SJSA1 (cell line): ENCODE measurements around the gene OR2K2. TPM values are rescaled to one million over a fixed set of nuclear protein-coding genes. Genes with fewer than 3 reads are reported as not detected.
"Not testable (repeated sequence)": the region's sequence is repeated elsewhere in the genome, so short reads cannot be mapped to it uniquely, and the experiment has no call there.

Source experiments
- DNase-seq, 2 experiments: peaks; one replicate each; pipeline ENCODE4 v3.0.0-alpha.2; 2015 to 2020; ENCODE audit warnings: low spot score in 2 of 2, low read depth in 1 of 2
- H3K27ac ChIP-seq: fragments of 250-450 bp; sonication (Bioruptor Pico); 2 replicates; pipeline ENCODE4 v1.5.1; 2020; ENCODE audit warnings: mild to moderate bottlenecking, moderate library complexity
- H3K27me3 ChIP-seq: fragments of 250-450 bp; sonication (Bioruptor Pico); replicated peaks from 2 replicates; pipeline ENCODE4 v1.5.1; 2020; ENCODE audit warnings: mild to moderate bottlenecking, moderate library complexity
- H3K36me3 ChIP-seq: fragments of 250-450 bp; sonication (Bioruptor Pico); 2 replicates; pipeline ENCODE4 v1.5.1; 2020; ENCODE audit warnings: mild to moderate bottlenecking
- H3K4me1 ChIP-seq: fragments of 250-450 bp; sonication (Bioruptor Pico); replicated peaks from 2 replicates; pipeline ENCODE4 v1.6.1; 2021; ENCODE audit warnings: mild to moderate bottlenecking
- H3K4me3 ChIP-seq: fragments of 250-450 bp; sonication (Bioruptor Pico); 2 replicates; pipeline ENCODE4 v1.5.1; 2020; ENCODE audit warnings: mild to moderate bottlenecking
- H3K9me3 ChIP-seq: fragments of 250-450 bp; sonication (Bioruptor Pico); replicated peaks from 2 replicates; pipeline ENCODE4 v1.5.1; 2020; ENCODE audit warnings: mild to moderate bottlenecking
- total RNA-seq: library from RNA; depleted of rRNA; stranded (reverse); fragments of >200 nt; shearing (Covaris generic); gene quantifications from 2 replicates; pipeline ENCODE4 v1.2.3, GENCODE V29; 2014

OR2K2 gene
- total RNA-seq, 1 experiment from 2014 or later: not detected

GRCh38 chr9:111316796-111317195 is 13.2 kb downstream of the OR2K2 start:
- H3K27ac ChIP-seq: no peak overlapping the region
- DNase-seq: no peak

GRCh38 chr9:111305914-111306313 is 24.1 kb downstream of the OR2K2 start:
- H3K27me3 ChIP-seq: no peaks in the 10 kb centered on the region
- H3K9me3 ChIP-seq: no peaks in the 10 kb centered on the region
- no peak for DNase-seq
- H3K4me1 ChIP-seq: no peaks in the 10 kb centered on the region
- no peak overlapping the region for H3K4me3 ChIP-seq
- H3K27ac ChIP-seq: no peak overlapping the region
- H3K36me3 ChIP-seq: no peaks in the 10 kb centered on the region

More at GRCh38 chr9:111316796-111317195, 13.2 kb downstream of the OR2K2 start:
- no peaks in the 10 kb centered on the region for H3K27me3 ChIP-seq
- no peaks in the 10 kb centered on the region for H3K4me1 ChIP-seq
- no peaks in the 10 kb centered on the region for H3K36me3 ChIP-seq
- H3K4me3 ChIP-seq: no peak overlapping the region
- no peaks in the 10 kb centered on the region for H3K9me3 ChIP-seq

- not testable (repeated sequence) for H3K36me3 ChIP-seq, H3K9me3 ChIP-seq, H3K4me1 ChIP-seq, DNase-seq, H3K27ac ChIP-seq, H3K4me3 ChIP-seq, H3K27me3 ChIP-seq
These were observed 26.0 kb downstream of the OR2K2 start for GRCh38 chr9:111304000-111304399.

GRCh38 chr9:111301195-111301594 is 28.8 kb downstream of the OR2K2 start:
- peak in 1 of 2 experiments; percentile 30 for DNase-seq
- Histone ChIP-seq H3K27ac (no peak overlapping the region), H3K27me3 (no peaks in the 10 kb centered on the region), H3K9me3 (no peaks in the 10 kb centered on the region), H3K4me1 (peaks cover 7% of the 10 kb centered on the region), H3K36me3 (no peaks in the 10 kb centered on the region), H3K4me3 (no peak overlapping the region)

GRCh38 chr9:111300140-111300735 is 29.8 kb downstream of the OR2K2 start:
- H3K4me3 ChIP-seq: no peak overlapping the region
- H3K27me3 ChIP-seq: no peaks in the 10 kb centered on the region
- DNase-seq: no peak
- no peak overlapping the region for H3K27ac ChIP-seq
- H3K4me1 ChIP-seq: peaks cover 7% of the 10 kb centered on the region
- H3K9me3 ChIP-seq: no peaks in the 10 kb centered on the region
- H3K36me3 ChIP-seq: no peaks in the 10 kb centered on the region

GRCh38 chr9:111299599-111299966 is 30.4 kb downstream of the OR2K2 start:
- H3K4me3 ChIP-seq, DNase-seq, H3K9me3 ChIP-seq, H3K27ac ChIP-seq, H3K27me3 ChIP-seq, H3K4me1 ChIP-seq, H3K36me3 ChIP-seq: not testable (repeated sequence)

- H3K36me3 ChIP-seq: no peaks in the 10 kb centered on the region
- H3K4me3 ChIP-seq: no peak overlapping the region
- no peaks in the 10 kb centered on the region for H3K9me3 ChIP-seq
- peaks cover 7% of the 10 kb centered on the region for H3K4me1 ChIP-seq
- DNase-seq: peak in 1 of 2 experiments; percentile 41
- H3K27me3 ChIP-seq: no peaks in the 10 kb centered on the region
- peak overlapping the region; percentile 2; the same call in 1 of the 2 replicates for H3K27ac ChIP-seq
These were observed 31.1 kb downstream of the OR2K2 start for GRCh38 chr9:111298731-111299598.

GRCh38 chr9:111298111-111298510 is 31.9 kb downstream of the OR2K2 start:
- H3K4me1 ChIP-seq: peaks cover 7% of the 10 kb centered on the region
- DNase-seq: no peak

GRCh38 chr9:111297066-111297824 is 32.8 kb downstream of the OR2K2 start:
- DNase-seq: no peak
- Histone ChIP-seq H3K4me1 (peaks cover 7% of the 10 kb centered on the region), H3K36me3 (no peaks in the 10 kb centered on the region)

More at GRCh38 chr9:111298111-111298510, 31.9 kb downstream of the OR2K2 start:
- no peaks in the 10 kb centered on the region for H3K36me3 ChIP-seq
- H3K9me3 ChIP-seq: no peaks in the 10 kb centered on the region
- H3K4me3 ChIP-seq: no peak overlapping the region
- no peaks in the 10 kb centered on the region for H3K27me3 ChIP-seq
- no peak overlapping the region for H3K27ac ChIP-seq

GRCh38 chr9:111294691-111295451 is 35.2 kb downstream of the OR2K2 start:
- DNase-seq: no peak
- Histone ChIP-seq H3K36me3 (no peaks in the 10 kb centered on the region), H3K4me3 (no peak overlapping the region), H3K27ac (no peak overlapping the region), H3K9me3 (no peaks in the 10 kb centered on the region), H3K4me1 (peaks cover 7% of the 10 kb centered on the region), H3K27me3 (no peaks in the 10 kb centered on the region)

More at GRCh38 chr9:111297066-111297824, 32.8 kb downstream of the OR2K2 start:
- no peak overlapping the region for H3K27ac ChIP-seq
- no peaks in the 10 kb centered on the region for H3K9me3 ChIP-seq
- no peaks in the 10 kb centered on the region for H3K27me3 ChIP-seq
- H3K4me3 ChIP-seq: no peak overlapping the region

- no peak overlapping the region for H3K27ac ChIP-seq
- no peaks in the 10 kb centered on the region for H3K4me1 ChIP-seq
- H3K27me3 ChIP-seq: no peaks in the 10 kb centered on the region
These were observed 42.9 kb downstream of the OR2K2 start for GRCh38 chr9:111287127-111287526.

GRCh38 chr9:111284703-111285102 is 45.3 kb downstream of the OR2K2 start:
- Histone ChIP-seq H3K4me3 (no peak overlapping the region), H3K9me3 (no peaks in the 10 kb centered on the region), H3K4me1 (no peaks in the 10 kb centered on the region), H3K36me3 (no peaks in the 10 kb centered on the region), H3K27me3 (no peaks in the 10 kb centered on the region), H3K27ac (no peak overlapping the region)
- no peak for DNase-seq

More at GRCh38 chr9:111287127-111287526, 42.9 kb downstream of the OR2K2 start:
- Histone ChIP-seq H3K4me3 (no peak overlapping the region), H3K36me3 (no peaks in the 10 kb centered on the region), H3K9me3 (no peaks in the 10 kb centered on the region)
- no peak for DNase-seq

- H3K27me3 ChIP-seq: no peaks in the 10 kb centered on the region
- DNase-seq: no peak
These were observed 47.2 kb downstream of the OR2K2 start for GRCh38 chr9:111282845-111283244.

More at GRCh38 chr9:111282845-111283244, 47.2 kb downstream of the OR2K2 start:
- no peak overlapping the region for H3K4me3 ChIP-seq
- H3K9me3 ChIP-seq: no peaks in the 10 kb centered on the region
- no peaks in the 10 kb centered on the region for H3K36me3 ChIP-seq
- no peaks in the 10 kb centered on the region for H3K4me1 ChIP-seq
- H3K27ac ChIP-seq: no peak overlapping the region
